GM12892 (cell line): ENCODE measurements around the gene CDH4.

Source experiments
- DNase-seq: peaks from one replicate; pipeline ENCODE4 v3.0.0; 2011; ENCODE audit not compliant: insufficient read length
- FAIRE-seq: peaks from 2 replicates; lab custom pipeline; 2011; peaks lifted over from hg19 to GRCh38; lab: Jason Lieb, UNC
- POLR2A ChIP-seq: IDR thresholded peaks from 2 replicates; pipeline ENCODE4 v1.6.1; 2011; ENCODE audit warnings: low read depth, low read length, control low read depth
- POLR2AphosphoS5 ChIP-seq: IDR thresholded peaks from 2 replicates; pipeline ENCODE4 v1.6.1; 2011; ENCODE audit warnings: low read depth, low read length, control low read depth
- TAF1 ChIP-seq: IDR thresholded peaks from 2 replicates; pipeline ENCODE4 v1.6.1; 2011; ENCODE audit warnings: low read depth, mild to moderate bottlenecking, control low read depth, low read length, borderline replicate concordance

CDH4 gene

DNA sequence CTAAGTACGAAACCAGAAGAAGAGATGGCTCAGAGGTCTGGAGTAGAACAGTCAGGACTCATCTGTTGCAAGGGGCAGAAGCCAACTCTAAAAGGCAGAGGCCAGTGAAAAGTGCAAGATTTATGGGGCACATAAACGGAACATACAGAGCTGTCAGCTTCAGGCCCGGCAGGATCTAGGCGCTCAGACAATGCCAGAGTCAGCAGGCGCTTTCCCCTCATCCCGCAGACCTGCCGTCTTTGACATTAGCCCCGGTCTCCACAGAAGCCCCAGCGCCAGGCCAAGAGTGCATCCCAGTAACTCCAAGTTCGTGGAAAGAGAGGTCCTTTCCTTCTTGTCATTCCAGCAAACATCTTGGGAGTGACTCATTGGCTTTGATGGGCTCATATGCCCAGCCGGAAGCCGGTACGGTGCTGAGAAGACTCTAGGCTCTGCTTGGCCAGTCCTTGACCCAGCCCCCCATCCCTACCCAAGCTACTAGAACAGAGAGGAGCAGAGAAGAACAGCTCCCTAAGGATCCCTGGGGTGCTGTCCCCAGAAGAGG, 552.8 kb downstream of the CDH4 start:
- FAIRE-seq = no peak
- TF ChIP-seq POLR2AphosphoS5 = no peak
- TF ChIP-seq POLR2A = no peak
- no peak for TF ChIP-seq TAF1
- no peak for DNase-seq

GRCh38 chr20:61805365-61805764, 553.3 kb downstream of the CDH4 start:
- DNase-seq (no peak), FAIRE-seq (no peak)
- TF ChIP-seq POLR2A (no peak), POLR2AphosphoS5 (no peak), TAF1 (no peak)

DNA sequence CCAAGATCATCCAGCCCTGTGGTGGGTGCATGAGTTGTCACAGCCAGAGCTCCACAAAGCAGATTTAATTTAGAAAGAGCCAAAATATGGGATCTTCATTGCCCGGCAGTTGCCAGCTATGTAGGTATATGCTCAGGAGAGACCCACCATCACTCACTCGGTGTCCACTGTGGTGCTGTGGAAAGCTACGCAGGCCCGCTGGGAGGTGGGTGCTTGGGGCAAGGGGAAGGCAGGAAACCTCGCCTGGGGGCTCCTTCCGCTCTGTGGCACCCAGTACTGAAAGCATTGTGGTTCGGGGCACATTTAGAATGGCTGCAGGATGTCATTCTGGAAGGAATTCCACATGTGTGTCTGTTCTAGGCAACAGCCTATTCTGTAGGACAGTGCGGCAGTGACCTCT, 553.7 kb downstream of the CDH4 start:
- FAIRE-seq (no peak), DNase-seq (no peak)
- TF ChIP-seq TAF1 (no peak), POLR2AphosphoS5 (no peak), POLR2A (no peak)

GRCh38 chr20:61806314-61806713, 554.3 kb downstream of the CDH4 start:
- TF ChIP-seq TAF1 (no peak), POLR2A (no peak)
- DNase-seq = no peak
- no peak for FAIRE-seq

- DNase-seq (no peak), FAIRE-seq (no peak)
- TF ChIP-seq POLR2AphosphoS5 (no peak), TAF1 (no peak), POLR2A (no peak)
Measured at GRCh38 chr20:61806995-61807394, 554.9 kb downstream of the CDH4 start.

GRCh38 chr20:61807471-61808160, 555.6 kb downstream of the CDH4 start:
- TF ChIP-seq POLR2A (no peak), POLR2AphosphoS5 (no peak), TAF1 (no peak)
- FAIRE-seq (no peak), DNase-seq (no peak)

DNA sequence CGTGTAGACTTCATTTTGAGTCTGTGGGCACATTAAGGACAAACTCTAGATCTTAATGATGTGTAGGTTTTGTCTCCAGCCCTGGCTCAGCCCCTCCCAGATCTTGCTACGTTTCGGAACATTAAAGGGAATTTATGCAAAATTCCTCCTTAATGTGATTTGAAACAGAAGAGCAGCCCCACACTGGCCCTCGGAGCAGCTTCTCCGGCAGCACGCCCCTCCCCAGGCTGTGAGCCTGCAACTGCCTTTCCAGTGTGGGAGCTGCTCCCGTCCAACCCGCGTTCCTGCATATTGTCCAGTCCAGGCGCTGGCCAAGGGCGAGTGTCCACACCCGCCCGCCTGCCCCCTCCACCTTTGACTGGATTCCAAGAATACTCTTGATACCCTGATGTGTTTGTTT, 556.4 kb downstream of the CDH4 start:
- DNase-seq (no peak), FAIRE-seq (no peak)
- TF ChIP-seq POLR2AphosphoS5 (no peak), POLR2A (no peak), TAF1 (no peak)

- no peak for TF ChIP-seq POLR2A
- no peak for TF ChIP-seq TAF1
- no peak for TF ChIP-seq POLR2AphosphoS5
- DNase-seq (no peak), FAIRE-seq (no peak)
Measured at GRCh38 chr20:61809006-61809770, 557.1 kb downstream of the CDH4 start.

DNA sequence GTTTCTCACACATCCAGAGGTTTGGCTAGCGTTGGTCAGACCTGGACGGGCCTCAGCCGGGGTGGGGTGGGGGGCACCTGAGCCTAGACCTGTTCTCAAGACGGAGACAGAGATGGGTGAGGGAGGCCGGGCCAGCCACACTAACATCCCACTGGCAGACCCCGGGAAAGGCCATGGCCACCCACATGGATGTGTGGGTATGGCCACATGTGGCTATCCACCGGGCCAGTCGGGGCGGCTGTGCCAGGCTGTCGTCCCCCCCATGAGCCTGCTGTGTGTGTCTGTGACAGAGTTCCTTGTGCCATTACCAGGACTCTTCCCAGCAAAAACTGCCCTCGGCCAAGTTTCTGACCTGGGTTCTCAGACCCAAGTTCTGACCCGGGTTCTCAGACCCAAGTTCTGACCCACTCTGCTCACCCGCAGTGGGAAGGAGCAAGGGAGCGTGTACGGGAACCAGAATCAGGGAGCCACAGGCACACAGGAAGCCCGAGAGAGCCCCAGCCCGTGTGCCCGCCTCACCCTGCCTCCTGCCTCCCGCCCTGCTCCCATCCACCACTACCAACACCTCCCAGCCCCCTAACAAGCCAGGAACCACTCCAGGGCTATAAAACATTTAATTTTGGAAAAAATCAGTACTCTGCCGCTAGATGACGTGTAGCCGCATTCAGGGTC, 558.1 kb downstream of the CDH4 start:
- no peak for DNase-seq
- TF ChIP-seq POLR2A (no peak), TAF1 (no peak), POLR2AphosphoS5 (no peak)
- FAIRE-seq = no peak

GRCh38 chr20:61810738-61811135, 558.7 kb downstream of the CDH4 start:
- TF ChIP-seq TAF1 (no peak), POLR2A (no peak), POLR2AphosphoS5 (no peak)
- FAIRE-seq = no peak
- DNase-seq = no peak

DNA sequence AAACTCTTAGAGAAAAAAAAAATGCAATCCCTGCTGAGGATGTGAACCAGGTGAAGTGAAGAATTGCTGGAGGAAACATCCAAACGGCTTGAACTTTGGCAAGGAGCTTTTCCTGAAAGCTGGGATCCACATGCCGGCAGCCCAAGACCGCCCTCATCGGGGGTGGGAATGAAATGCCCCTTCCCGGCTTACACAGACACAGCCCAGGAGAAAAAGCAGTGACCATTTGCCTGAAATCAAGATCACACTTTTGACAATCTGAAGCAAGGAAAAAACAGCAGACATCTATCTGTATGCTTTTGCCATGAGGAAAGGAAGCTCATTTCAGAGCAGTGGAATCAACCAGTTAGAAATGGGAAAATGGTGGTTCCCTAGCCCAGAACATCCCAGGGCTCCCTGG, 559.1 kb downstream of the CDH4 start:
- FAIRE-seq = no peak
- TF ChIP-seq POLR2AphosphoS5 (no peak), POLR2A (no peak), TAF1 (no peak)
- no peak for DNase-seq
